ENCODE data around the gene ETF1.

Gene ETF1

DNA sequence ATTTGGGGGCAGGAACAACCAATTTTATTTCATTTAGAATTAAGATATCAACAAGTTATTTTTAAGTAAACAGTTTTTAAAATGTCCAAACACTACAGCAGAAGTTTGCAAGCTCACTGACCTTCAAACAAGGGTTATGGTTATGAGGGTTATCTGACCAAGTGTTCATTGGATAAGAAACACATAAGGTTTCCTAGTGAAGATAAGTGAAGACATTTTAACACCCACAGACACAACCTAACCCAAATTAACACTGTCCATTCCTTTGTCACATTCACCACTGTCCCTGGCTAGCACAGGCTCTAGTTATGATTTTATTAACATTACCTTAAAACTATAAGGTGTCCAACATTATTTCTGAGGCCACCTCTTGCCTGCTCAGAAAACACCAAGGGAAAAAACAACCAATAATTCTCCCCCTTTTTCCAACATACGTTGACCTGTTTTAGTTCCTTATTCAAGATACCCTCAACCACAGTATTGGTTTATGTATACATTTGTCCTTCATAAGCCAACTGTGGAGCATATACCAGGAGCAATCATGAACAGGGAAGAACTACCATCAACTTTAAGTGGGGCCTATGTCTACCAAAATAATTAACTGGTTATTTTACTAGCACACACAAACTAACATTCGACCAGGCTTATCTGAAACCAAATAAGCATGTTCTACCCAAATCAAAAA lies 4.0 kb downstream of the ETF1 start:
- TF ChIP-seq, protein P1, sequence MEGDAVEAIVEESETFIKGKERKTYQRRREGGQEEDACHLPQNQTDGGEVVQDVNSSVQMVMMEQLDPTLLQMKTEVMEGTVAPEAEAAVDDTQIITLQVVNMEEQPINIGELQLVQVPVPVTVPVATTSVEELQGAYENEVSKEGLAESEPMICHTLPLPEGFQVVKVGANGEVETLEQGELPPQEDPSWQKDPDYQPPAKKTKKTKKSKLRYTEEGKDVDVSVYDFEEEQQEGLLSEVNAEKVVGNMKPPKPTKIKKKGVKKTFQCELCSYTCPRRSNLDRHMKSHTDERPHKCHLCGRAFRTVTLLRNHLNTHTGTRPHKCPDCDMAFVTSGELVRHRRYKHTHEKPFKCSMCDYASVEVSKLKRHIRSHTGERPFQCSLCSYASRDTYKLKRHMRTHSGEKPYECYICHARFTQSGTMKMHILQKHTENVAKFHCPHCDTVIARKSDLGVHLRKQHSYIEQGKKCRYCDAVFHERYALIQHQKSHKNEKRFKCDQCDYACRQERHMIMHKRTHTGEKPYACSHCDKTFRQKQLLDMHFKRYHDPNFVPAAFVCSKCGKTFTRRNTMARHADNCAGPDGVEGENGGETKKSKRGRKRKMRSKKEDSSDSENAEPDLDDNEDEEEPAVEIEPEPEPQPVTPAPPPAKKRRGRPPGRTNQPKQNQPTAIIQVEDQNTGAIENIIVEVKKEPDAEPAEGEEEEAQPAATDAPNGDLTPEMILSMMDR (IDR thresholded peaks at IDR 0.05; ENCODE audit: low read depth, low read length) = no peak

DNA sequence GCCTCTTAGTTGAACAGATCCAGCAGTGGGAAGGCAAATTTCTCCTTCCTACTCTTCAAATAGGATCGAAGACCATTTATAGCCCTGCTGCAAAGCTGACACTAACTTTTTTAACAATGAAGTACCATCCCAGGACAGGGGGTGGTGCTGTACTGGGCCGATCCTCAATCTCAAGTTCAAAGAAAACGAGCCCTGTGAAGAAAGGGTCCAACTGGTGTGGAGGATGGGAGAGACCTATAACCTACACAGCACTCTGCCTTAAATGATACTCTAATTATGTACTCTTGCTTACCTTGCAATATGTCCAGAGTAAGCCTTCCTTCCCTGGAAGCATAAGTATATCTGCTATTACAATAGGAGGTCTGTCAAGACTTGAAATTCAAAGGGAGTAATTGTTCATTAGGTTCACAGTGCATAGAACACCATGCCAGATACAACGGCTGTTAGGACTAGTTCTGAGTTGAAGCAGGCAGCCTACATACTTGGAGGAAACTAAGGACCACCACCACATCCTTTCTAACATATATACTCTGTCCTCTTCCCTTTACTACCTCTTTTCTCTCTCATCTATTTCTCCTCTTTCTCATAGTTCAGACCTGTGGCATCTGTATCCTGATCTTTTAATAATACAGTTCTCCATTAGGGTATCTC lies 6.2 kb downstream of the ETF1 start:
- DNase-seq (ENCODE audit: extremely low read depth, low read depth) = no peak
- TF ChIP-seq, protein P1 (IDR thresholded peaks at IDR 0.05; ENCODE audit: low read depth, low read length) = peak; percentile 28

More for the DNA sequence above, 4.0 kb downstream of the ETF1 start:
- no peak for DNase-seq (ENCODE audit: extremely low read depth, low read depth)

DNA sequence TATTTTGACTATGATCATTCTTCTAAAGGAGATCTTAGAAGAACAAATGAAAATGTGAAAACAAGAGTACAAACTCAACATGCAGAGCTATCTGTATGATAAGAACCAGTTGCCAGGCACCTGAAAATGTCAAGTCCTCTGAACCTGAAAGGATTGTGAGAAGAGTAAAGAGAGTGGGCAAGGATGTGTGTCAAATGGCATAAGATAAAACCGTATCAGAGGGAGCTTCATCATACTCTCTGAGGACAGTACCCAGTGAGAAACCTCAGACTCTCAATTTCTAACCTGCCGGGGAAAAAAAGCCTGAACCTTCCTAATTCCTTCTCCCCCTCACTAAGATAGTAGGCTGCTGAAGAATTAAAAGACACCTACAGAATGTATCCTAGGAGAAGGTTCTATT lies 6.8 kb downstream of the ETF1 start:
- TF ChIP-seq, protein P1 (IDR thresholded peaks at IDR 0.05; ENCODE audit: low read depth, low read length) = no peak

DNA sequence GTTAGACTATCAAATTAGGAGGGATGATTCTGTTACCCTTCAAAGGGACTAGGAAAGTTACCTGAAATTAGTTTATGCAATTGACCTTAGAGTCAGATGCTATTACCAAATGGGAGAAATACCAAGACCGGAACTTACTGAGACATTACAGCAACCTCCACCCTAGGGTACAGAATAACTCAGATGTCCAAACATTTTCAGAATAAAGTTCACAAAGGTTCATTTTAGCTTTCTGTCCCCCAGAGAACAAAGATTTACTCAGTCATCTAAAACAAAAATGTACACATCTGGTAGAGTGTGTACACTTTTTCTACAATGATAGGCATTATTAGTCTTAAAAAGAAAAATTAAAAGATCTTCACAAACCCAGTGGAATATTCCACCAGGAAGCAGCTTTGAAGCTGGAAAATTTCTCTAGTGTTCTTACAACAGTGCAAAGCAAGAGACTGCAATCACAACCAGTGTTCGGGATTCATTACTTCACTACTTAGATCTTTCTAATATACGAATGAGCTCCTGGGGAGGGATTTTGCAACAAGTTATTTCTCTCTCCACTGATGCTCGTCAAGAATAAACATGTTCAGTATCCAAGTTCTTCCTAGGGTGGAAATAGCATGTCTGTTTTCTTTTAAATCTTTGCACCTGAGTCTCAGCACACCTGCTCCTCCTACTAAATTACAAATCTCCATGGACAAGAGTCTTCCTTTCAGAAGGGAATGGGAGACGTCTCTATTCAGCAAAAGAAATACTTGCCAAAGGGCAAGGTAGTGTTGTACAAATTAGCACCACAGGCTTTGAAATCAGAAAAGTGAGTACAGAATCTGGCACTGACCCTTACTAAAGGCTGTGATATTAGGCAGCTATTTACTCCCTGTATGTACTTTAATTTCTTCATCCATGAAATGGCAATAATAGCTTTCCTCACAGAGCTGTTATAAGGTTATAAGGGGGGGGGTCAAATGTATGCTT lies 8.8 kb downstream of the ETF1 start:
- no peak for DNase-seq (ENCODE audit: extremely low read depth, low read depth)
- TF ChIP-seq, protein P1 (IDR thresholded peaks at IDR 0.05; ENCODE audit: low read depth, low read length) = no peak

More for the DNA sequence above, 6.8 kb downstream of the ETF1 start:
- DNase-seq (ENCODE audit: extremely low read depth, low read depth) = no peak

DNA sequence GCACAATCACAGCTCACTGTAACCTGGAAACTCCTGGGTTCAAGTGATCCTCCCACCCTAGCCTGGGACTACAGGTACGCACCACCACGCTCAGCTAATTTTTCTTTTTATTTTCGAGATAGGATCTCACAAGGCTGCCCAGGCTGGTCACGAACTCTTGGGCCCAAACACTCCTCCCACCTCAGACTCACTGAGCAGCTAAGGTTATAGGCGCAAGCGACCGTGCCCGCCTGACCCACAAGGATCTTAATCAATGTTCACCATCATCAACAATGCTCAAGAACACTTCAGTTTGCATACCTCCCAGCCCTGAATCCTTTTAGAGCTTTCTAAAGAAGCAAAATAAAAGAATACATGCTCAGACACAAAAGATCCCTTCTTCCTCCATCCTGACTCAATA lies 13.2 kb downstream of the ETF1 start:
- TF ChIP-seq, protein P1 (IDR thresholded peaks at IDR 0.05; ENCODE audit: low read depth, low read length) = no peak
- DNase-seq (ENCODE audit: extremely low read depth, low read depth) = no peak

DNA sequence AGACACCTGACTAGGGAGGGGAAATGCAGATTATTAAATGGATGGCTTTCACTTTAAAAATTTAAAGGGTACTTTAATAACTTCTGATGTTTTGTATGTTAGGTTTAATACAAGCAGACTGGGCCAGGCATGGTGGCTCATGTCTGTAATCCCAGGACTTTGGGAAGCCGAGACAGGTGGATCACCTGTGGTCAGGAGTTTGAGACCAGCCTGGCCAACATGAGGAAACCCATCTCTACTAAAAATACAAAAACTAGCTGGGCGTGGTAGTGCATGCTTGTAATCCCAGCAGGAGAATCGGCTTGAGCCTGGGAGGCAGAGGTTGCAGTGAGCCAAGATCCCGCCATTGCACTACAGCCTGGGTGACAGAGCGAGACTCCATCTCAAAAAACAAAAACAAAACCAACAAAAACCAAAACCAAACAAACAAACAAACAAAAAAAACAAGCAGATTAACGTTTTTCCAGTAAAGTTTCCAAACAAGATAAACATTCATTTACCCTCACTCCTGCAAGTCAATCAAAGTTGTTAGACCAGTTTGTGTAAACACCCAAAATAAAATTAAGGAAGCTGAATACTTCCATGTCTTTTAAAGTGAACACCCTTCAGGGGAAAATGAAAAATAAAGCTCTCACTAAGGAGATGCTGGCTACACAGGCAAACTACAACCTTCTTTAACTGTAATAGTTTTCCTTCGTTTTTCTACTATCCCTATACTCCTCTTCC lies 14.1 kb downstream of the ETF1 start:
- TF ChIP-seq, protein P1 (IDR thresholded peaks at IDR 0.05; ENCODE audit: low read depth, low read length) = no peak
- DNase-seq (ENCODE audit: extremely low read depth, low read depth) = no peak
